HepG2 (cell line): ENCODE measurements around the gene XCR1. TPM values are rescaled to one million over a fixed set of nuclear protein-coding genes. Genes with fewer than 3 reads are reported as not detected.

ENCODE experiments used
- ATAC-seq: fragments of 200-7000 bp; cut with Tn5 transposase; 3 replicates; pipeline ENCODE4 v1.9.1; 2020; ENCODE audit warnings: mild to moderate bottlenecking, moderate library complexity
- BruUV-seq: library from RNA; stranded (reverse); fragments of 400-500 nt; replicated peaks from 2 replicates; lab custom pipeline; 2021; lab: Mats Ljungman, UMichigan
- CTCF ChIA-PET: fragments of 300-600 bp; formaldehyde crosslinking; extraction: SDS; loops from one replicate; lab custom pipeline; 2021; ENCODE audit warnings: low total read pairs, inconsistent platforms, low intra/inter-chr PET ratio; lab: Yijun Ruan, JAX
- POLR2A ChIA-PET: fragments of 350-600 bp; sonication (Branson Sonifier 250); formaldehyde crosslinking; loops from one replicate; lab custom pipeline; 2020; ENCODE audit warnings: antibody characterized with exemption, inconsistent platforms; lab: Yijun Ruan, JAX
- DNase-seq: peaks from one replicate; pipeline ENCODE4 v3.0.0-alpha.2; 2015; ENCODE audit warnings: low spot score
- FAIRE-seq: peaks from 3 replicates; lab custom pipeline; 2011; peaks lifted over from hg19 to GRCh38; lab: Jason Lieb, UNC
- H2AFZ ChIP-seq: one replicate; pipeline ENCODE4 v1.6.1; 2011; ENCODE audit warnings: low read length, inconsistent platforms
- H3K27ac ChIP-seq: fragments of 300-600 bp; 3 replicates; pipeline ENCODE4 v1.8.0; 2011; ENCODE audit warnings: mixed run types, mild to moderate bottlenecking, mixed read lengths, low read length, inconsistent platforms; ENCODE audit not compliant: insufficient read depth; ENCODE audit errors: extremely low read length
- H3K27me3 ChIP-seq, 2 experiments: fragments of 200-600 bp in 1 of 2; 2 replicates in 1 of 2; 3 replicates in 1 of 2; pipeline versions ENCODE4 v1.6.0 to v1.8.0; 2011; ENCODE audit warnings: low read length in 2 of 2, mild to moderate bottlenecking in 2 of 2, moderate library complexity in 2 of 2, inconsistent platforms in 1 of 2; ENCODE audit not compliant: insufficient read depth in 2 of 2, control insufficient read depth in 1 of 2
- H3K36me3 ChIP-seq, 2 experiments: fragments of 200-600 bp in 1 of 2; replicated peaks in 1 of 2; 2 replicates in 1 of 2; 3 replicates in 1 of 2; pipeline versions ENCODE4 v1.5.1 to v1.8.0; 2011; ENCODE audit warnings: low read length in 2 of 2, inconsistent platforms in 1 of 2; ENCODE audit not compliant: insufficient read depth in 2 of 2, control insufficient read depth in 1 of 2
- H3K4me1 ChIP-seq: 2 replicates; pipeline ENCODE4 v1.5.1; 2012; ENCODE audit warnings: low read length, inconsistent platforms; ENCODE audit not compliant: insufficient read depth
- H3K4me2 ChIP-seq: 2 replicates; pipeline ENCODE4 v1.6.0; 2011; ENCODE audit warnings: low read depth, low read length, inconsistent platforms
- H3K4me3 ChIP-seq, 3 experiments: fragments of 200-600 bp in 1 of 3; sonication (generic), shearing (Covaris generic) in 1 of 3; replicated peaks in 1 of 3; 2 replicates each; pipeline ENCODE4 v1.5.1; 2011 to 2016; ENCODE audit warnings: low read length in 3 of 3, inconsistent platforms in 2 of 3, low read depth in 2 of 3, mild to moderate bottlenecking in 2 of 3, control low read depth in 1 of 3, mixed read lengths in 1 of 3; ENCODE audit not compliant: insufficient read depth in 1 of 3
- H3K79me2 ChIP-seq: one replicate; pipeline ENCODE4 v1.6.1; 2011; ENCODE audit warnings: low read length, inconsistent platforms; ENCODE audit not compliant: insufficient read depth
- H3K9ac ChIP-seq: 2 replicates; pipeline ENCODE4 v1.6.0; 2011; ENCODE audit warnings: mild to moderate bottlenecking, low read depth, low read length, inconsistent platforms; ENCODE audit not compliant: insufficient read depth
- H3K9me3 ChIP-seq: 2 replicates; pipeline ENCODE4 v1.5.1; 2012; ENCODE audit warnings: mild to moderate bottlenecking, low read length
- H4K20me1 ChIP-seq: 2 replicates; pipeline ENCODE4 v1.6.0; 2011; ENCODE audit warnings: inconsistent platforms, mild to moderate bottlenecking, low read length, moderate library complexity; ENCODE audit not compliant: insufficient read depth
- CSRNP1 ChIP-seq: sonication (generic); formaldehyde crosslinking; IDR thresholded peaks from 2 replicates; pipeline ENCODE4 v1.8.1; 2023; ENCODE audit warnings: mild to moderate bottlenecking, missing genetic modification reagents
- FUBP1 ChIP-seq: sonication (generic); formaldehyde crosslinking; IDR thresholded peaks from 2 replicates; pipeline ENCODE4 v1.5.1; 2020; ENCODE audit warnings: missing genetic modification reagents, mild to moderate bottlenecking, borderline replicate concordance
- KLF9 ChIP-seq: IDR thresholded peaks from 2 replicates; pipeline ENCODE4 v1.6.1; 2016; ENCODE audit warnings: low read depth
- MBD4 ChIP-seq: IDR thresholded peaks from 2 replicates; pipeline ENCODE4 v1.6.1; 2012; ENCODE audit warnings: low read length, inconsistent platforms, borderline replicate concordance
- MED1 ChIP-seq: sonication (generic); formaldehyde crosslinking; IDR thresholded peaks from 2 replicates; pipeline ENCODE4 v1.4.0; 2020; ENCODE audit warnings: missing genetic modification reagents
- NCOA5 ChIP-seq: sonication (generic); formaldehyde crosslinking; IDR thresholded peaks from 2 replicates; pipeline ENCODE4 v1.4.0; 2020; ENCODE audit warnings: missing genetic modification reagents
- NR2F1 ChIP-seq, 2 experiments: fragments of 450-650 bp in 1 of 2; formaldehyde crosslinking in 1 of 2; IDR thresholded peaks; 2 replicates each; pipeline versions ENCODE4 v1.5.0 to v1.6.1; 2016 to 2020; ENCODE audit warnings: mild to moderate bottlenecking in 1 of 2, missing compliant biosample characterization in 1 of 2, missing genetic modification reagents in 1 of 2, moderate library complexity in 1 of 2
- ZBTB46 ChIP-seq: sonication (generic); formaldehyde crosslinking; IDR thresholded peaks from 2 replicates; pipeline ENCODE4 v1.4.0; 2020; ENCODE audit warnings: mild to moderate bottlenecking, missing genetic modification reagents, borderline replicate concordance
- ZNF275 ChIP-seq: sonication (generic); formaldehyde crosslinking; IDR thresholded peaks from 2 replicates; pipeline ENCODE4 v1.8.0; 2022; ENCODE audit warnings: missing genetic modification reagents, mild to moderate bottlenecking, inconsistent platforms, borderline replicate concordance
- ZNF512 ChIP-seq: sonication (generic); formaldehyde crosslinking; IDR thresholded peaks from 2 replicates; pipeline ENCODE4 v1.4.0; 2020; ENCODE audit warnings: mild to moderate bottlenecking, missing genetic modification reagents
- ZNF775 ChIP-seq: sonication (generic); formaldehyde crosslinking; IDR thresholded peaks from 2 replicates; pipeline ENCODE4 v1.4.0; 2020; ENCODE audit warnings: missing genetic modification reagents, mild to moderate bottlenecking, moderate library complexity, borderline replicate concordance
- WGBS: methylation state at CpG from one replicate; pipeline ENCODE4 v1.1.6; 2017; ENCODE audit warnings: low lambda C conversion rate; 5-methylcytosine and 5-hydroxymethylcytosine counted together
- in situ Hi-C: cut with HindIII; loops from 2 replicates; pipeline ENCODE4 v1.10.0; 2017; ENCODE audit warnings: low pct_unique_long_range_greater_than_20kb; ENCODE audit not compliant: extremely low pct_ligation_motif_present
- intact Hi-C: fragments of 100-400 bp; cut with micrococcal nuclease; formaldehyde crosslinking; loops from one replicate; pipeline ENCODE4 v1.10.0; 2022; ENCODE audit not compliant: unreplicated experiment
- polyA plus RNA-seq, 8 experiments: library from polyadenylated mRNA; depleted of rRNA in 3 of 8; stranded (reverse) in 7 of 8; unstranded in 1 of 8; fragments of >200 nt; fragmentation: Illumina TruSeq in 4 of 8; extraction: Trizol in 4 of 8; gene quantifications; 2 replicates each; pipeline versions ENCODE4 v1.2.1 to v1.2.3, GENCODE V29; 2011 to 2016; ENCODE audit warnings: low read depth in 4 of 8, missing spikeins in 1 of 8, mixed read lengths in 1 of 8; ENCODE audit not compliant: insufficient read depth in 1 of 8
- total RNA-seq, 5 experiments: library from RNA; depleted of rRNA; stranded (reverse); fragments of >200 nt; fragmentation: Illumina TruSeq; extraction: Trizol; gene quantifications; 2 replicates each; pipeline ENCODE4 v1.2.3, GENCODE V29; 2016; ENCODE audit warnings: low read depth in 1 of 5

XCR1 gene
- total and polyA plus RNA-seq, 2 of the 13 experiments (the other 11 are each of a cell fraction or from before 2014, with no cell fraction given): not detected

- TF ChIP-seq ZBTB46: no peak
- no peak for TF ChIP-seq ZNF775 (CRISPR knock-in tag)
- TF ChIP-seq, all 625 proteins: peak for 4
These were observed 32.7 kb downstream of the XCR1 start (continued) for GRCh38 chr3:45994419-45995235.

GRCh38 chr3:45993421-45994027 lies 33.8 kb downstream of the XCR1 start:
- H3K27me3 ChIP-seq: peaks cover 0 to 3% of the 10 kb centered on the region in 2 experiments; a peak in 1 of 5 replicates
- in situ Hi-C loops: no loop called here
- H4K20me1 ChIP-seq: no peaks in the 10 kb centered on the region
- intact Hi-C loops: no loop called here
- no peak overlapping the region; the same call in 1 of the 2 replicates for H3K4me2 ChIP-seq
- no peak for ATAC-seq
- peaks cover 24% of the 10 kb centered on the region for H3K79me2 ChIP-seq
- no peak for DNase-seq
- 97% methylated on average over 3 of the region's 3 CpGs for WGBS
- no peak overlapping the region for H3K9ac ChIP-seq
- BruUV-seq: no TSS peak
- H3K27ac ChIP-seq: no peak overlapping the region
- FAIRE-seq: no peak
- POLR2A ChIA-PET: interaction anchor here (0.6 kb wide), 1 partner anchor 38 kb away, joined by 3 read pairs; no protein-coding TSS in a partner anchor
- peaks cover 31% of the 10 kb centered on the region for H3K4me1 ChIP-seq
- no peak overlapping the region for H3K4me3 ChIP-seq
- no peaks in the 10 kb centered on the region for H3K9me3 ChIP-seq
- no peak overlapping the region for H2AFZ ChIP-seq
- CTCF ChIA-PET: no interaction called here
- no peaks in the 10 kb centered on the region for H3K36me3 ChIP-seq
- TF ChIP-seq ZNF275 (CRISPR knock-in tag): no peak
- TF ChIP-seq NCOA5: no peak
- no peak for TF ChIP-seq MBD4
- no peak for TF ChIP-seq FUBP1 (CRISPR knock-in tag)
- no peak for TF ChIP-seq CSRNP1 (CRISPR knock-in tag)
- TF ChIP-seq ZNF512 (CRISPR knock-in tag): no peak
- no peak for TF ChIP-seq MED1 (CRISPR knock-in tag)
- no peak for TF ChIP-seq NR2F1 (CRISPR knock-in tag; IDR thresholded peaks at IDR 0.05)
- TF ChIP-seq KLF9: no peak
